ENCODE measurements around the gene PLEKHG5. TPM values are rescaled to one million over a fixed set of nuclear protein-coding genes. Genes with fewer than 3 reads are reported as not detected.
A peak's percentile ranks its signal among the peaks of the same experiment; 100 is the strongest.

The PLEKHG5 gene
- total and polyA plus RNA-seq, 10 of the 15 experiments (the other 5 are each of a cell fraction or from before 2014, with no cell fraction given), result 0.04 to 1.1 (median 0.18) TPM; not detected in 1

- TF ChIP-seq CUX1 (IDR thresholded peaks at IDR 0.05; ENCODE audit: insufficient replicate concordance, low read depth, low read length), result no peak
- peak; percentile 59; the same call in 1 of the 2 replicates for TF ChIP-seq DPF2 (IDR thresholded peaks at IDR 0.05)
- no peak for TF ChIP-seq MTA3 (IDR thresholded peaks at IDR 0.05; ENCODE audit: borderline replicate concordance, low read length)
- no peak for TF ChIP-seq HDAC2 (IDR thresholded peaks at IDR 0.05)
- TF ChIP-seq EP300 (IDR thresholded peaks at IDR 0.05; ENCODE audit: borderline replicate concordance in 1 of 2, control insufficient read depth in 1 of 2, low read depth in 2 of 2, low read length in 2 of 2), result no peak
- no peak for TF ChIP-seq NFYA (IDR thresholded peaks at IDR 0.05; ENCODE audit: borderline replicate concordance, low read depth, low read length)
- TF ChIP-seq ZBTB40 (IDR thresholded peaks at IDR 0.05; ENCODE audit: borderline replicate concordance), result no peak
- TF ChIP-seq POU2F2 (IDR thresholded peaks at IDR 0.05; ENCODE audit: borderline replicate concordance, low read depth, low read length), result no peak
- TF ChIP-seq SP1 (IDR thresholded peaks at IDR 0.05; ENCODE audit: low read depth, low read length), result no peak
- no peak for TF ChIP-seq SMC3 (IDR thresholded peaks at IDR 0.05; ENCODE audit: borderline replicate concordance, low read length)
- no peak for TF ChIP-seq HDAC6 (IDR thresholded peaks at IDR 0.05; ENCODE audit: unreplicated experiment)
- TF ChIP-seq CHD1 (IDR thresholded peaks at IDR 0.05; ENCODE audit: low read depth, low read length), result no peak
- TF ChIP-seq FOXM1 (IDR thresholded peaks at IDR 0.05; ENCODE audit: low read depth, low read length), result no peak
- no peak for TF ChIP-seq SUZ12 (IDR thresholded peaks at IDR 0.05; ENCODE audit: unreplicated experiment)
- no peak for TF ChIP-seq KDM1A (IDR thresholded peaks at IDR 0.05; ENCODE audit: borderline replicate concordance)
- 0 out of 2 replicates have a peak, but pooled peaks have one; percentile 13 for TF ChIP-seq PAX5 (IDR thresholded peaks at IDR 0.05; ENCODE audit: borderline replicate concordance, low read depth, low read length)
- no peak for TF ChIP-seq ZNF217 (IDR thresholded peaks at IDR 0.05)
Observed at GRCh38 chr1:6424619-6425593, 66.6 kb downstream of the PLEKHG5 start, which contains the start of gene ESPN (continued).

All from GM12878 (cell line).